Spinal cord (tissue), 10 donors: ENCODE data around the gene ZNF692. TPM values are rescaled to one million over a fixed set of nuclear protein-coding genes. Genes with fewer than 3 reads are reported as not detected.

Experiments
- DNase-seq, 6 donors: peaks; one replicate each; pipeline versions ENCODE4 v3.0.0 to v3.0.0-alpha.2; 2013 to 2015; ENCODE audit warnings: low spot score in 6 of 6, low read depth in 4 of 6
- H3K27ac ChIP-seq: one replicate; pipeline ENCODE4 v1.5.1; 2013; ENCODE audit warnings: low read depth, low read length, control low read depth
- H3K27me3 ChIP-seq: one replicate; pipeline ENCODE4 v1.6.1; 2013; ENCODE audit warnings: low read length; ENCODE audit not compliant: control insufficient read depth, insufficient read depth
- H3K36me3 ChIP-seq: one replicate; pipeline ENCODE4 v1.6.1; 2013; ENCODE audit warnings: low read length; ENCODE audit not compliant: control insufficient read depth, insufficient read depth
- H3K4me1 ChIP-seq: one replicate; pipeline ENCODE4 v1.6.1; 2013; ENCODE audit warnings: low read length; ENCODE audit not compliant: control insufficient read depth, insufficient read depth
- H3K4me3 ChIP-seq: one replicate; pipeline ENCODE4 v1.5.1; 2013; ENCODE audit warnings: low read depth, low read length, control low read depth
- H3K9me3 ChIP-seq: one replicate; pipeline ENCODE4 v1.6.1; 2013; ENCODE audit warnings: low read length; ENCODE audit not compliant: control insufficient read depth, insufficient read depth
- WGBS: methylation state at CpG from one replicate; pipeline ENCODE4 v1.1.5; 2013; ENCODE audit warnings: missing lambda C conversion rate; ENCODE audit not compliant: insufficient coverage; 5-methylcytosine and 5-hydroxymethylcytosine counted together
- polyA plus RNA-seq, 2 donors: library from polyadenylated mRNA; unstranded; fragments of 120-200 nt; gene quantifications; one replicate each; pipeline ENCODE4 v1.2.1, GENCODE V29; 2013; ENCODE audit not compliant: insufficient read length in 2 of 2
- total RNA-seq, 2 donors: library from RNA; depleted of rRNA in 1 of 2; stranded (reverse); fragments of 120-200 nt in 1 of 2; fragments of >200 nt in 1 of 2; gene quantifications; one replicate each; pipeline versions ENCODE4 v1.2.3 to v1.2.4, GENCODE V29; 2013 to 2014
- donor health status: healthy.

ZNF692 gene
- total and polyA plus RNA-seq, 4 donors, result 13.6 to 89.3 (median 51.1) TPM

DNA sequence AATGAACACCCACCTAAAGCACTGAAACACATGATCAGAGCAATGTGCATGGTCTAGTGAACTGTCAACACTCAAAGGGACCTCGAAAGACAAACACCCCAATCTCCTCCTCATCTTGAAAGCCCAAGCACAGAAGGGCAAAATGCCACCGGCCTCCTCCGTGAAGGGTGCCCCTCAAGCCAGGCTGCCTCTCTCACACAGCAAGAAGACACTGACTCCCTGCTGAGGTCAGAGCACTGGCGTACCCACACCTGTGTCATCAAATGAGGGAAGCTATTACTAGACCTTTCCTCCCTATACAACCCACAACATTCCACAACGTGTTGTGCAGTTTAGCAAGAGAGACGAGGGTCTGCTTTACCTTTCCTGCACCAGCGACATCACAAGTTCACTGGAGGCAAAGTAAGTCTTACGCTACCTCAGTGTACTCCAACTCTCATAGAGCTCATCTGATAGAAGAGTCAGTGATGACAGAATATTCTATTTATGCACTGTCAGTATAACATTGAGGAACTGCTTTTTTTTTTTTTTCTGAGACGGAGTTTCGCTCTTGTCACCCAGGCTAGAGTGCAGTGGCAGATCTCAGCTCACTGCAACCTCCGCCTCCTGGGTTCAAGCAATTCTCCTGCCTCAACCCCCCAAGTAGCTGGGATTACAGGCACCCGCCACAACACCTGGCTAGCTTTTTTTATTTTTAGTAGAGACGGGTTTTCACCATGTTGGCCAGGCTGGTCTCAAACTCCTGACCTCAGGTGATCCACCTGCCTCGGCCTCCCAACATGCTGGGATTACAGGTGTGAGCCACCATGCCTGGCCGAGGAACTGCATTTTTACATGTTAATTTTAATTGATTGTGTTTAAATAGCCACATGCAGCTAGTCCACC, 36.5 kb downstream of the ZNF692 start:
- H3K27ac ChIP-seq, result no peak overlapping the region
- no peaks in the 10 kb centered on the region for H3K27me3 ChIP-seq
- H3K4me1 ChIP-seq, result peaks cover 28% of the 10 kb centered on the region
- no peak for DNase-seq
- H3K36me3 ChIP-seq, result peaks cover 37% of the 10 kb centered on the region
- 83% methylated on average over 7 of the region's 15 CpGs for WGBS
- no peaks in the 10 kb centered on the region for H3K9me3 ChIP-seq
- no peak overlapping the region for H3K4me3 ChIP-seq

DNA sequence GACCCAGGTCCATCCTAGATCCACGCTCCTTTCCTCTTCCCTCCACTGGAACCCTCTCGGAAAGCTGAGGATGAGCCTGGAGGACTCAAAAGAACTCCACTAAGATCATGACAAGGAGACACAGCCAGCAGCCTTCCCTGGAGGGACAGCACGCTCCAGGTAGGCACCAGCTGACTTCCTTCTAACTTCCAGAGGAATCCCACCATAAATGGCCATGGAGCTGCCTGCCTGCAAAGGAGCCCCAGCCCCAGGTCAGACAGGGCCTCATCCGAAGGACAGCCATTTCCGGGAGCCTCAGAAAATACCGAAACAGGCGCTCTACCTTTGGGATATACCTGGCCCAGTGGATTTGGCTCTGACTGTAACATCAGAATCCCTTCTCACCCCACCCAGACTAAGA, 37.2 kb downstream of the ZNF692 start:
- Histone ChIP-seq H3K4me1 (peaks cover 23% of the 10 kb centered on the region), H3K27me3 (no peaks in the 10 kb centered on the region), H3K36me3 (peaks cover 44% of the 10 kb centered on the region), H3K4me3 (no peak overlapping the region), H3K9me3 (no peaks in the 10 kb centered on the region), H3K27ac (no peak overlapping the region)
- 98% methylated on average over 4 of the region's 7 CpGs for WGBS
- no peak for DNase-seq

DNA sequence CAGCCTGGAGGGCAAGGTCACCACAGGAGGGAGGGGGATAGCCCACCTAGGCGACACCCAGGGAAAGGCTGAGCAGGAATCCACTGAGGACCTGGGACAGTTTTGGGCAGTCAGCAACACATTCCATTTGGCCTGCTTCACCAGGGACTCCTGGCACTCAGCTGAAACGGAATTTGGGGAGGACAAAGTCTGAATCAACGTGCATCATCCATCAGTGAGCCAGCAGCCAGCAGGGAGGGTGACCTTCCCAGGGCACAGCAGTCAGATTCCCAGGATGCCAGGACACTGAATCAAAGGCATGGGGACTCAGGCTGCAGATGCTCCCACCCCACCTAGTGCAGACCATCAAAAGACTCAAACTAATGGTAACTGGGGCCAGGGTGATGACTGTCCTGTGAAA, 37.8 kb downstream of the ZNF692 start:
- peaks cover 49% of the 10 kb centered on the region for H3K36me3 ChIP-seq
- peaks cover 23% of the 10 kb centered on the region for H3K4me1 ChIP-seq
- DNase-seq, result no peak
- no peak overlapping the region for H3K27ac ChIP-seq
- no peaks in the 10 kb centered on the region for H3K9me3 ChIP-seq
- 35% methylated on average over 3 of the region's 3 CpGs for WGBS
- H3K27me3 ChIP-seq, result no peaks in the 10 kb centered on the region
- H3K4me3 ChIP-seq, result no peak overlapping the region

DNA sequence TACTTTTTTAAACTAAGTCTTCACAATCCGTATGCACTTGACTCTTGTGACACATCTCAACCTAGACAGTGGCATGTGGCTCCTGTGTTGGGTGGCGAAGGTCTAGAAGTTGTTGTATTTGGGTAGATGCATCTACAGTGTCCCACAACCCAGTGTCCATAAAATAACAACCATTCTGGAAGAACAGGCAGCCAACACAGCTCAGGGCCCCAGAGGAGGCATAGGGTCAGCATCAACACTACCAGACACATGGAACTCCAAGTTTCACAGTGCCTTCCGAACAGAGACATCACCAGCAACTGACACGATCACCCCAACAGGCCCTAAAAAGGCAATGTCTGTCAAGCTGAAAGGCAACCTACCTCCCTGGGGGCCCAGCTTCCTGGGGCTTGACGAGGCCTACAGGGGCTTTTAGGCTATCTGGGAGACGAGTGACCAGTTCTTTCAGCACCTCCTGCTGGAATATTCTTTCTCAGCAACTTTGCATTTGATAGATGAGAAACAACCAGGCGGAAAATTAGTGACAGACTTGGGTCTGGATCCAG, 38.8 kb downstream of the ZNF692 start:
- no peak overlapping the region for H3K27ac ChIP-seq
- H3K36me3 ChIP-seq, result peaks cover 59% of the 10 kb centered on the region
- H3K9me3 ChIP-seq, result no peaks in the 10 kb centered on the region
- H3K4me3 ChIP-seq, result no peak overlapping the region
- WGBS, result 85% methylated on average over 4 of the region's 7 CpGs
- H3K4me1 ChIP-seq, result peaks cover 19% of the 10 kb centered on the region
- DNase-seq, result no peak
- H3K27me3 ChIP-seq, result no peaks in the 10 kb centered on the region

DNA sequence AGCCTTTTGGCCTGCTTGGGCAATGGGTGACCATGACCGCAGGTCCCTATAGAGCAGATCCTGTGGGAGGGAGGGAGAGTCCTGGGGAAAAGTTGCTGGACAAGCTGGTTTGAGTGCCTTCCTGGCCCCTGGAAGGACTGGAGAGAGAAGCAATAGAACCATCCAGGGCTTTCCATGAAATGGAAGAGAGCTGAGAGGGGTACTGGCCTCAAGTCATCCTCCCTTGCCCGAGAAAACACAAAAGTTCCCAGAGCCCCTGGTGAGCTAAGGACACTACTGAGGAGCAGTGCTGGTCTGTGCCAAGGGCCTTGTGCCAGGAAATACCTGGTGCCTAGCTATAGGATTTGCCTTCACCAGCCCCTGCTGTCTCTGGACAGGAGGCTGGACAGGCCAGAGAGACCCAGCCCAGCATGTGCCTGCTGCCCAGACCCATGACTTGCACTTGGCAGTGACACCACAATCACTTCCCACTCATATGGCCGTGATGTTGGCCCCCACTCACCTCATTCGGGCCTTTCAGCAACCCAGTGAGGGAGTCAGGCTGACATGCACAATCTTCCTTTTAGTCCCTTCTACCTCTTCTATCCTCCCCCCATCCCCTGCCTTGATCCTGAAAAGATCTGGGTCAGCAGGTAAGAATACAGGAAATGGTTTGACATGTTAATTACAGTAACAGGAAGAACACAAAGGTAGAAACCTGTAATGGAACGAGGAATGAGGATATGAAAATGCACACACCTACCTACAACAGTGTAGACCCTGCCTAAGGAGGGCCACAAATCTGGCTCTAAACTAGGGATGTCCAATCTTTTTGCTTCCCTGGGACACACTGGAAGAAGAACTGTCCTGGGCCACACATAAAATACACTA, 40.1 kb downstream of the ZNF692 start:
- Histone ChIP-seq H3K27ac (no peak overlapping the region), H3K36me3 (peaks cover 59% of the 10 kb centered on the region), H3K27me3 (no peaks in the 10 kb centered on the region), H3K4me3 (no peak overlapping the region), H3K9me3 (no peaks in the 10 kb centered on the region), H3K4me1 (peaks cover 7% of the 10 kb centered on the region)
- WGBS, result 100% methylated on average over 2 of the region's 5 CpGs
- DNase-seq, result no peak

- no peak for DNase-seq
- Histone ChIP-seq H3K36me3 (peaks cover 75% of the 10 kb centered on the region), H3K4me3 (no peak overlapping the region), H3K27ac (no peak overlapping the region), H3K9me3 (no peaks in the 10 kb centered on the region), H3K4me1 (no peaks in the 10 kb centered on the region), H3K27me3 (no peaks in the 10 kb centered on the region)
- WGBS, result 95% methylated on average over 4 of the region's 6 CpGs
Measured at GRCh38 chr1:248817065-248817464, 41.8 kb downstream of the ZNF692 start.

GRCh38 chr1:248816042-248816851, 42.6 kb downstream of the ZNF692 start:
- Histone ChIP-seq H3K4me3 (no peak overlapping the region), H3K27me3 (no peaks in the 10 kb centered on the region), H3K9me3 (no peaks in the 10 kb centered on the region), H3K27ac (no peak overlapping the region), H3K36me3 (peaks cover 79% of the 10 kb centered on the region), H3K4me1 (no peaks in the 10 kb centered on the region)
- 93% methylated on average over 12 of the region's 13 CpGs for WGBS
- no peak for DNase-seq

- DNase-seq, result no peak
- no peaks in the 10 kb centered on the region for H3K27me3 ChIP-seq
- no peak overlapping the region for H3K4me3 ChIP-seq
- no peaks in the 10 kb centered on the region for H3K4me1 ChIP-seq
- WGBS, result 79% methylated on average over 8 of the region's 10 CpGs
- H3K27ac ChIP-seq, result no peak overlapping the region
- no peaks in the 10 kb centered on the region for H3K9me3 ChIP-seq
- peaks cover 80% of the 10 kb centered on the region for H3K36me3 ChIP-seq
Measured at GRCh38 chr1:248815407-248816034, 43.4 kb downstream of the ZNF692 start.

- H3K27me3 ChIP-seq, result no peaks in the 10 kb centered on the region
- peaks cover 76% of the 10 kb centered on the region for H3K36me3 ChIP-seq
- H3K4me3 ChIP-seq, result no peak overlapping the region
- 96% methylated on average over 14 of the region's 16 CpGs for WGBS
- H3K27ac ChIP-seq, result no peak overlapping the region
- H3K9me3 ChIP-seq, result no peaks in the 10 kb centered on the region
- H3K4me1 ChIP-seq, result no peaks in the 10 kb centered on the region
- DNase-seq, result no peak
Measured at GRCh38 chr1:248814351-248814750, 44.5 kb downstream of the ZNF692 start.
